Immature natural killer cell (primary cell): Measurements from ENCODE around the gene NPAS3. TPM values are rescaled to one million over a fixed set of nuclear protein-coding genes. Genes with fewer than 3 reads are reported as not detected.

Source experiments
- DNase-seq, 3 donors: peaks; one replicate each; pipeline ENCODE4 v3.0.0; 2022; ENCODE audit warnings: mixed read lengths in 1 of 3
- H3K27ac Mint-ChIP-seq, 6 donors: one replicate each; pipeline ENCODE4 v1.8.0; 2020; ENCODE audit warnings: mixed read lengths in 6 of 6, mild to moderate bottlenecking in 5 of 6, inconsistent platforms in 4 of 6, moderate library complexity in 3 of 6
- H3K27me3 Mint-ChIP-seq, 3 donors: one replicate each; pipeline ENCODE4 v1.8.0; 2020 to 2021; ENCODE audit warnings: low read depth in 3 of 3, mild to moderate bottlenecking in 3 of 3, mixed read lengths in 3 of 3, moderate library complexity in 3 of 3, inconsistent platforms in 1 of 3
- H3K36me3 Mint-ChIP-seq, 3 donors: one replicate each; pipeline ENCODE4 v1.8.0; 2020; ENCODE audit warnings: mixed read lengths in 3 of 3, inconsistent platforms in 2 of 3, mild to moderate bottlenecking in 2 of 3
- H3K4me1 Mint-ChIP-seq, 2 donors: one replicate each; pipeline ENCODE4 v1.8.0; 2020; ENCODE audit warnings: inconsistent platforms in 2 of 2, mild to moderate bottlenecking in 2 of 2, mixed read lengths in 2 of 2, moderate library complexity in 1 of 2
- H3K4me3 Mint-ChIP-seq, 5 donors: one replicate each; pipeline ENCODE4 v1.8.0; 2020; ENCODE audit warnings: mild to moderate bottlenecking in 5 of 5, mixed read lengths in 5 of 5, inconsistent platforms in 3 of 5, moderate library complexity in 3 of 5
- H3K9me3 Mint-ChIP-seq, 6 donors: one replicate each; pipeline ENCODE4 v1.8.0; 2020; ENCODE audit warnings: mild to moderate bottlenecking in 6 of 6, mixed read lengths in 6 of 6, inconsistent platforms in 4 of 6, moderate library complexity in 3 of 6
- polyA plus RNA-seq, 3 donors: library from polyadenylated mRNA; unstranded; fragments of 300-500 nt; fragmentation: Illumina TruSeq; gene quantifications; one replicate each; pipeline ENCODE4 v1.2.3, GENCODE V29; 2021

Gene NPAS3
- polyA plus RNA-seq, 3 donors from 2014 or later: not detected

- peaks cover 0 to 20% (median under 1%) of the 10 kb centered on the region in 6 donors for H3K9me3 Mint-ChIP-seq
- no peak for DNase-seq
- H3K4me1 Mint-ChIP-seq: no peaks in the 10 kb centered on the region
- no peak overlapping the region for H3K27ac Mint-ChIP-seq
- no peak overlapping the region for H3K4me3 Mint-ChIP-seq
- no peaks in the 10 kb centered on the region for H3K36me3 Mint-ChIP-seq
- H3K27me3 Mint-ChIP-seq: no peaks in the 10 kb centered on the region
Observed at GRCh38 chr14:33369041-33369440, 430.4 kb downstream of the NPAS3 start.

DNA sequence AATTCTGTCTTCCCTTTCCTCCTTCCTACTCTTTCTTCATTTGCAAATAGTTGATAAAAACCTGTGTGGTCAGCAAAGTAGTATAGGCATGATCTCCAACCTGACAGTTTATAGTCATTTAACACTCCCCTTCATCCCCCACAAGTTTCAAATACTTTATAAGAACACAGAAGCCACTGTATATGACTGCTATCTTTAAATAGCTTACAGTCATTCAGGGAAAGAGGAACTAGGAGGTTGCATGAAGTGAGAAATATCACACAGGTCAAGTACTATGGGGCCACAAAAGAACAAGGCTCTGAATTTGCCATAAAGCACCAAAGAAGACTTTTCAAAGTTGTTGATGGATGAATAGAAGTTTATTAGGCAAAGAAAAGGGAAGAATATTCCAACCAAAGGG lies 431.3 kb downstream of the NPAS3 start:
- H3K4me1 Mint-ChIP-seq: no peaks in the 10 kb centered on the region

DNA sequence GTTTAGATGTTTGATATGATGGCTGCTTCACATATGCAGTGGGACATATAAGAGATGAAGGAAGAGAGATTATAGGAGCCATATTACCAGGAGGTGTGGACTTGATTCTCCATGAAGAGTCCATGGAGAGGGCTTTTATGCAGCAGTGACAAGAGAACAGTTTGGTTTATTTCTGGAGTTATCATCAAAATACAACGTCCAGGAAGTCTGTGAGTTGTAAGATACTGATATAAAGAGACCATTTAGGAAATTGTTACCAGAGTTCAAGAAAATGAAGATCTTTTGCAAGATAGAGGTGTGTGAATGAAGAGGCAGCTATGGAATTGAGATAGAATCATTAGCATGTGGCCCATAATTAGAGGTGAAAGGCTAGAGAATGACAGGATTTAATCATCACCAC lies 431.7 kb downstream of the NPAS3 start:
- no peaks in the 10 kb centered on the region for H3K36me3 Mint-ChIP-seq
- no peaks in the 10 kb centered on the region for H3K27me3 Mint-ChIP-seq
- peaks cover 0 to 16% (median 1%) of the 10 kb centered on the region in 6 donors for H3K9me3 Mint-ChIP-seq
- no peak overlapping the region for H3K27ac Mint-ChIP-seq
- no peak overlapping the region for H3K4me3 Mint-ChIP-seq
- DNase-seq: no peak
- no peaks in the 10 kb centered on the region for H3K4me1 Mint-ChIP-seq

More for the DNA sequence above, 431.3 kb downstream of the NPAS3 start:
- no peak overlapping the region for H3K27ac Mint-ChIP-seq
- no peak overlapping the region for H3K4me3 Mint-ChIP-seq
- H3K36me3 Mint-ChIP-seq: no peaks in the 10 kb centered on the region
- peaks cover 0 to 16% (median 1%) of the 10 kb centered on the region in 6 donors for H3K9me3 Mint-ChIP-seq
- no peak for DNase-seq
- H3K27me3 Mint-ChIP-seq: no peaks in the 10 kb centered on the region

GRCh38 chr14:33375196-33375595 lies 436.5 kb downstream of the NPAS3 start:
- H3K4me3 Mint-ChIP-seq: no peak overlapping the region
- no peaks in the 10 kb centered on the region for H3K27me3 Mint-ChIP-seq

DNA sequence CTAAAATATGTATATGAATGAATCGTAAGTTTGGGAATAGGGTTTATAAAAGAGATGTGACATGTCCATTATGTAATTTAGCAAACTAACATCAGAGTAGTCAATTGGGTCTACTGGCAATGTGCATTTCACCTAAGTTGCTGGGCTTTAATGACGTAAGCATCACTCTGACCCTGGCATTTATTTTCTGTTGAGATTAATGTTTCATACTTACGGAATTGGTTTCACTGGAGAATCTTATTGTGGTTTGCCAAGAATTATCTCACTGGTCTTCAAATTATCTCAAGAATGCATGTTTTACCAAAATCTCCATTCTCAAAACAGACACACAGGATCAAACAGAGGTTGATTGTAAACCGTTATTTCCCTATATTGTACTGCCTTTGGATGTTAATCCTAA lies 437.1 kb downstream of the NPAS3 start:
- no peaks in the 10 kb centered on the region for H3K4me1 Mint-ChIP-seq

More at GRCh38 chr14:33375196-33375595, 436.5 kb downstream of the NPAS3 start:
- Mint-ChIP-seq H3K9me3 (peaks cover 0 to 9% (median 7%) of the 10 kb centered on the region in 6 donors), H3K27ac (no peak overlapping the region), H3K4me1 (no peaks in the 10 kb centered on the region), H3K36me3 (no peaks in the 10 kb centered on the region)
- DNase-seq: no peak

GRCh38 chr14:33376510-33376909 lies 437.8 kb downstream of the NPAS3 start:
- no peaks in the 10 kb centered on the region for H3K36me3 Mint-ChIP-seq
- H3K27ac Mint-ChIP-seq: no peak overlapping the region
- H3K9me3 Mint-ChIP-seq: peaks cover 0 to 11% (median 8%) of the 10 kb centered on the region in 6 donors
- no peak for DNase-seq
- H3K4me3 Mint-ChIP-seq: no peak overlapping the region
- H3K27me3 Mint-ChIP-seq: no peaks in the 10 kb centered on the region
- no peaks in the 10 kb centered on the region for H3K4me1 Mint-ChIP-seq

More for the DNA sequence above, 437.1 kb downstream of the NPAS3 start:
- no peaks in the 10 kb centered on the region for H3K36me3 Mint-ChIP-seq
- no peak overlapping the region for H3K27ac Mint-ChIP-seq
- DNase-seq: no peak
- H3K27me3 Mint-ChIP-seq: no peaks in the 10 kb centered on the region
- no peak overlapping the region for H3K4me3 Mint-ChIP-seq
- peaks cover 0 to 9% (median 7%) of the 10 kb centered on the region in 6 donors for H3K9me3 Mint-ChIP-seq

DNA sequence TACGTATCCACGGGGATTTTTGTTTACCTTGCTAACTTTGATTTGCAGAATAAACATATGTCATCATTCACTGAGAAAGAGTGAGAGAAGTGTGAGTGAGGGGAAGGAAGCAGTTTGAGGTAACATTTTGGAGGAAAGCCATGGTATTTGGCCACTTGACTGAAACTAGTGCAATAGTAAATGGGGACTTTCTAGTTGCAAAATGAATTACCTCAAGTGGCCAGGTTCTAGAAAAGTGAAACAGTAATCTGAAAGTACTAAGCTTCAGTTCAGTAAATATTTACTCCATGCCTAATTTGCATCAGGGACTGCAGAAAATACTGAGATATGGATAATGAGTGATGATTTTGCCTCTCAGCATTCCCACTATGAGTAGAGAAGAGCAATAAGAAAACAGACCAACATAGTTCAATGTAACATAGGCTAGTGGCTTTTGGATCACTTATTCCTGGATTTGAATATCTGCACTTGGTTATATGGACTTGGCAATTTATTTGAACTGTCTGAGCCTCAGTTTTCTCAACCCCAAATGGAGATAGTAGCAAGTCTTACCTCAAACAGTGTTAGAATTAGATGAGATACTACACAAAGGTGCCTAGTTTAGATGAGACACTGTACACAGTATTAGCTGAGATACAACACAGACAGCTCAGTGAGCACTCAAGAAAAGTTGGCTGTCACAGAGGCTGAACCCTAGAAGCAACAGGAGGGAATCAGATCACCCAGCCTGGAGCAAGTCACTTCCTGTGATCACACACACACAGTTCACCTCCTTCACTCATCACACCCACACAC lies 439.1 kb downstream of the NPAS3 start:
- no peak for DNase-seq
- no peaks in the 10 kb centered on the region for H3K36me3 Mint-ChIP-seq
- H3K27ac Mint-ChIP-seq: no peak overlapping the region
- no peaks in the 10 kb centered on the region for H3K4me1 Mint-ChIP-seq
- H3K27me3 Mint-ChIP-seq: no peaks in the 10 kb centered on the region
- no peak overlapping the region for H3K4me3 Mint-ChIP-seq
- H3K9me3 Mint-ChIP-seq: peaks cover 0 to 12% (median 8%) of the 10 kb centered on the region in 6 donors

- no peak overlapping the region for H3K27ac Mint-ChIP-seq
- H3K36me3 Mint-ChIP-seq: no peaks in the 10 kb centered on the region
- no peak overlapping the region for H3K4me3 Mint-ChIP-seq
- H3K4me1 Mint-ChIP-seq: no peaks in the 10 kb centered on the region
- H3K27me3 Mint-ChIP-seq: no peaks in the 10 kb centered on the region
- DNase-seq: no peak
- peaks cover 0 to 18% (median 9%) of the 10 kb centered on the region in 6 donors for H3K9me3 Mint-ChIP-seq
Observed at GRCh38 chr14:33381717-33382116, 443.0 kb downstream of the NPAS3 start.

- Mint-ChIP-seq H3K4me3 (no peak overlapping the region), H3K27ac (no peak overlapping the region)
Observed at GRCh38 chr14:33386140-33386539, 447.5 kb downstream of the NPAS3 start.

GRCh38 chr14:33386781-33387180 lies 448.1 kb downstream of the NPAS3 start:
- H3K9me3 Mint-ChIP-seq: peaks cover 0 to 22% (median 7%) of the 10 kb centered on the region in 6 donors
- no peak overlapping the region for H3K4me3 Mint-ChIP-seq
- no peak for DNase-seq
- no peaks in the 10 kb centered on the region for H3K27me3 Mint-ChIP-seq
- H3K4me1 Mint-ChIP-seq: no peaks in the 10 kb centered on the region
- H3K36me3 Mint-ChIP-seq: no peaks in the 10 kb centered on the region
- H3K27ac Mint-ChIP-seq: no peak overlapping the region

More at GRCh38 chr14:33386140-33386539, 447.5 kb downstream of the NPAS3 start:
- no peaks in the 10 kb centered on the region for H3K36me3 Mint-ChIP-seq
- no peak for DNase-seq
- peaks cover 2 to 22% (median 8%) of the 10 kb centered on the region in 6 donors for H3K9me3 Mint-ChIP-seq
- H3K4me1 Mint-ChIP-seq: no peaks in the 10 kb centered on the region
- H3K27me3 Mint-ChIP-seq: no peaks in the 10 kb centered on the region

DNA sequence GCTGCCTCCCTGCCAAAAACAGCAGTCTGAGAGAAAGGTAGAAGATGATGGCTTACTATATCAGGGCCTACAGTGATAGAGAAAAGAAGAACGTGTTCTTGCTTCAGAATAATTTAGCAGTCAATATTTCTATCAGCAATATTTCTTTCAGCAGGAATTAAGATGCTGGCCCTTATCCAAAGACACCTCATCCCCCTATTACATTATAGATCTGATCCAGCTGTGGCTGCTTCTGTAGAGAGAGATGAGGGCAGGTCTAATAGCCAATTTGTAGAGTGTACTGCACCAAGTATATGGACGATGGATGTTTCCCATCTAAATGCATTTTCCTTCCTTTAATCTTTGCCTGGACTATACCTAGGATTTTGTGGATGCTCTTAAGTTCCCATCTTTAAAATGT lies 451.7 kb downstream of the NPAS3 start:
- Mint-ChIP-seq H3K36me3 (no peaks in the 10 kb centered on the region), H3K9me3 (peaks cover 0 to 30% (median 9%) of the 10 kb centered on the region in 6 donors), H3K27ac (no peak overlapping the region), H3K4me3 (no peak overlapping the region), H3K4me1 (no peaks in the 10 kb centered on the region), H3K27me3 (no peaks in the 10 kb centered on the region)
- DNase-seq: no peak

DNA sequence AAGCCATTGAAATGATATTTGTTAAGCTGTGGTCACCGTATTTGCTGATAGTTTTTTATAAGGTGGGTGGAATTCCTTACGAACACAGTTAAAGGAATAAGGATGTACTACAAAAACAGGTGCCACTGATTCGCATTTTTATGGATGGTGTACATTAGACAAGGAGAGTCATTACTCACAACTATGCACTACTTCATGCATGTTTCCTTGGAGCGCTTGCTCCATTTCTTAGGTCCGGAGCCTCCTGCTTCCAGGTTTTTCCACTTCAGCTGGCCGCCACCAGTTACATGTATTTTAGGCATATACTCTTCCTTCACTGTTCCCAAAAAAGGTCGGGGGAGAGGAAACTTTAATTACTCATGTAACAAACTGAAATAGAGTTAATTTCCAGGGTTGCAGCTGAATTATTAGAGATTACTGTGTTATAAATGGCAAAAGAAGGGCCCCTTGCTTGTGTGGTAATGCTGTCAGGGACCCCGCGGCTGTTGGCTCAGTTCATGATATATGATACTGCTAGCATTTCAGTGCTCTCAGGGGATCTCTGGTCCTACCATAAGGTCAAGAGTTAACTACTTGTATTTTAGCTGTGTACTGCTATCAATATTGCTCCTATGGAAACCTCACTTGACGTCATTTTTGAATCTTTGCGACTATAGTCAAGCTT lies 454.7 kb downstream of the NPAS3 start:
- Mint-ChIP-seq H3K36me3 (no peaks in the 10 kb centered on the region), H3K4me1 (no peaks in the 10 kb centered on the region), H3K9me3 (peaks cover 0 to 22% (median 7%) of the 10 kb centered on the region in 6 donors), H3K27ac (no peak overlapping the region), H3K27me3 (no peaks in the 10 kb centered on the region), H3K4me3 (no peak overlapping the region)
- DNase-seq: no peak

- H3K36me3 Mint-ChIP-seq: no peaks in the 10 kb centered on the region
Observed at GRCh38 chr14:33393895-33394368, 455.3 kb downstream of the NPAS3 start.

DNA sequence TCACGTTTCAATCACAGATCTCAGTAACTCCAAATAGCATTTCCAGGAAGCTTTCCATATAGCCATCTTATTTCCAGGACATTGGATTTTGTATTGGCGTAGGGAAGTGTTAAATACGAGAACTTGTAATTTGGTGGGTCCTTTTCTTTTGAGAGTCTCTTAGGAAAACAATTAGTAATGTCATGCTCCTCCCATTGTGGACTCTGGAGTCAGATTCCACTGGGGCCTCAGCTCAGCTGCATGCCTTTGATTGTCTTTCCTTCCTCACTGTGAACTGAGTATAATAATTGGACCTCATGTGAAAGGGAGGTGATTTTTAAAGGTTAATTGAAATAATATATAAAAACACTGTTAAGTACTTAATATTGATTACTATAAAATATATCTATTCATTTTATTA lies 462.6 kb downstream of the NPAS3 start:
- Mint-ChIP-seq H3K36me3 (no peaks in the 10 kb centered on the region), H3K4me3 (no peak overlapping the region), H3K4me1 (no peaks in the 10 kb centered on the region), H3K27ac (no peak overlapping the region), H3K9me3 (peaks cover 0 to 41% (median 6%) of the 10 kb centered on the region in 6 donors), H3K27me3 (peaks cover 0 to 2% (median 0%) of the 10 kb centered on the region in 3 donors)
- DNase-seq: no peak

More at GRCh38 chr14:33393895-33394368, 455.3 kb downstream of the NPAS3 start:
- no peak overlapping the region for H3K4me3 Mint-ChIP-seq
- no peaks in the 10 kb centered on the region for H3K4me1 Mint-ChIP-seq
- H3K9me3 Mint-ChIP-seq: peaks cover 0 to 21% (median 6%) of the 10 kb centered on the region in 6 donors
- DNase-seq: no peak
- no peaks in the 10 kb centered on the region for H3K27me3 Mint-ChIP-seq
- no peak overlapping the region for H3K27ac Mint-ChIP-seq
